Neural cell (in vitro differentiated cells): Measurements from ENCODE around the gene GRAMD4.

Source experiments
- RAD21 ChIP-seq: fragments of 450-650 bp; conservative IDR thresholded peaks from 2 replicates; pipeline ENCODE4 v1.6.1; 2014; ENCODE audit warnings: antibody characterized with exemption, mild to moderate bottlenecking, moderate library complexity
- TF ChIP-seq, protein P1 (sequence below): fragments of 450-650 bp; IDR thresholded peaks from 2 replicates; pipeline ENCODE4 v1.5.1; 2014; ENCODE audit warnings: antibody characterized with exemption, mild to moderate bottlenecking, moderate library complexity; ENCODE audit not compliant: poor library complexity, severe bottlenecking
- TF ChIP-seq, protein P2 (sequence below): IDR thresholded peaks from 2 replicates; pipeline ENCODE4 v1.6.1; 2012; ENCODE audit warnings: borderline replicate concordance

GRCh38 chr22:46726066-46726985, 106.1 kb downstream of the GRAMD4 start:
- no peak for TF ChIP-seq RAD21
- TF ChIP-seq, protein P1, sequence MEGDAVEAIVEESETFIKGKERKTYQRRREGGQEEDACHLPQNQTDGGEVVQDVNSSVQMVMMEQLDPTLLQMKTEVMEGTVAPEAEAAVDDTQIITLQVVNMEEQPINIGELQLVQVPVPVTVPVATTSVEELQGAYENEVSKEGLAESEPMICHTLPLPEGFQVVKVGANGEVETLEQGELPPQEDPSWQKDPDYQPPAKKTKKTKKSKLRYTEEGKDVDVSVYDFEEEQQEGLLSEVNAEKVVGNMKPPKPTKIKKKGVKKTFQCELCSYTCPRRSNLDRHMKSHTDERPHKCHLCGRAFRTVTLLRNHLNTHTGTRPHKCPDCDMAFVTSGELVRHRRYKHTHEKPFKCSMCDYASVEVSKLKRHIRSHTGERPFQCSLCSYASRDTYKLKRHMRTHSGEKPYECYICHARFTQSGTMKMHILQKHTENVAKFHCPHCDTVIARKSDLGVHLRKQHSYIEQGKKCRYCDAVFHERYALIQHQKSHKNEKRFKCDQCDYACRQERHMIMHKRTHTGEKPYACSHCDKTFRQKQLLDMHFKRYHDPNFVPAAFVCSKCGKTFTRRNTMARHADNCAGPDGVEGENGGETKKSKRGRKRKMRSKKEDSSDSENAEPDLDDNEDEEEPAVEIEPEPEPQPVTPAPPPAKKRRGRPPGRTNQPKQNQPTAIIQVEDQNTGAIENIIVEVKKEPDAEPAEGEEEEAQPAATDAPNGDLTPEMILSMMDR = no peak
- TF ChIP-seq, protein P2, sequence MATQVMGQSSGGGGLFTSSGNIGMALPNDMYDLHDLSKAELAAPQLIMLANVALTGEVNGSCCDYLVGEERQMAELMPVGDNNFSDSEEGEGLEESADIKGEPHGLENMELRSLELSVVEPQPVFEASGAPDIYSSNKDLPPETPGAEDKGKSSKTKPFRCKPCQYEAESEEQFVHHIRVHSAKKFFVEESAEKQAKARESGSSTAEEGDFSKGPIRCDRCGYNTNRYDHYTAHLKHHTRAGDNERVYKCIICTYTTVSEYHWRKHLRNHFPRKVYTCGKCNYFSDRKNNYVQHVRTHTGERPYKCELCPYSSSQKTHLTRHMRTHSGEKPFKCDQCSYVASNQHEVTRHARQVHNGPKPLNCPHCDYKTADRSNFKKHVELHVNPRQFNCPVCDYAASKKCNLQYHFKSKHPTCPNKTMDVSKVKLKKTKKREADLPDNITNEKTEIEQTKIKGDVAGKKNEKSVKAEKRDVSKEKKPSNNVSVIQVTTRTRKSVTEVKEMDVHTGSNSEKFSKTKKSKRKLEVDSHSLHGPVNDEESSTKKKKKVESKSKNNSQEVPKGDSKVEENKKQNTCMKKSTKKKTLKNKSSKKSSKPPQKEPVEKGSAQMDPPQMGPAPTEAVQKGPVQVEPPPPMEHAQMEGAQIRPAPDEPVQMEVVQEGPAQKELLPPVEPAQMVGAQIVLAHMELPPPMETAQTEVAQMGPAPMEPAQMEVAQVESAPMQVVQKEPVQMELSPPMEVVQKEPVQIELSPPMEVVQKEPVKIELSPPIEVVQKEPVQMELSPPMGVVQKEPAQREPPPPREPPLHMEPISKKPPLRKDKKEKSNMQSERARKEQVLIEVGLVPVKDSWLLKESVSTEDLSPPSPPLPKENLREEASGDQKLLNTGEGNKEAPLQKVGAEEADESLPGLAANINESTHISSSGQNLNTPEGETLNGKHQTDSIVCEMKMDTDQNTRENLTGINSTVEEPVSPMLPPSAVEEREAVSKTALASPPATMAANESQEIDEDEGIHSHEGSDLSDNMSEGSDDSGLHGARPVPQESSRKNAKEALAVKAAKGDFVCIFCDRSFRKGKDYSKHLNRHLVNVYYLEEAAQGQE = no peak
